GM21786 (cell line): ENCODE results near the gene MTHFD1L.
"Not testable (repeated sequence)": the region's sequence is repeated elsewhere in the genome, so short reads cannot be mapped to it uniquely, and the experiment has no call there.

Experiments used
- ATAC-seq: cut with Tn5 transposase; IDR thresholded peaks from one replicate; pipeline ENCODE4 v1.9.1; 2021; ENCODE audit not compliant: unreplicated experiment

MTHFD1L gene

GRCh38 chr6:151036211-151036721 is 170.8 kb downstream of the MTHFD1L start:
- not testable (repeated sequence) for ATAC-seq

GRCh38 chr6:151036869-151037680 is 171.6 kb downstream of the MTHFD1L start:
- ATAC-seq: no peak

DNA sequence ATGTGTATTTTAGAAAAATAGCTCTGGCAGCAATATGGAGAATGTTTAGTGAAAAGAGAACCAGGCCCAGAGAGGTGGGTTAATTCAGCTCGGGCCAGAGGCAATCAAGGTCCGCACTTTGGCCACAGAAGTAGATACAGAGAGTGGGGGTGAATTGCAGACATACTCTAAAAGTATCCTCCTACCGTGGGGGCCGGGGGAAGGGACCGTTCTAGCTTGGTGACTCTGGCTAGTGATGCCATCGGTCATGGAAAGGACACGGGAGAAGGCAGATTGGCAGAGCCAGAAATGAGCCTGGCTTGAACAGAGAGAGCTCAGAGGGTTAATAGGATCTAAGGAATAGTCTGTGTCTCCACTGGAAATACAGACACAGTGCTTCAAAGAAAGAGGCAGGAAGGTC is 173.1 kb downstream of the MTHFD1L start:
- ATAC-seq: no peak

DNA sequence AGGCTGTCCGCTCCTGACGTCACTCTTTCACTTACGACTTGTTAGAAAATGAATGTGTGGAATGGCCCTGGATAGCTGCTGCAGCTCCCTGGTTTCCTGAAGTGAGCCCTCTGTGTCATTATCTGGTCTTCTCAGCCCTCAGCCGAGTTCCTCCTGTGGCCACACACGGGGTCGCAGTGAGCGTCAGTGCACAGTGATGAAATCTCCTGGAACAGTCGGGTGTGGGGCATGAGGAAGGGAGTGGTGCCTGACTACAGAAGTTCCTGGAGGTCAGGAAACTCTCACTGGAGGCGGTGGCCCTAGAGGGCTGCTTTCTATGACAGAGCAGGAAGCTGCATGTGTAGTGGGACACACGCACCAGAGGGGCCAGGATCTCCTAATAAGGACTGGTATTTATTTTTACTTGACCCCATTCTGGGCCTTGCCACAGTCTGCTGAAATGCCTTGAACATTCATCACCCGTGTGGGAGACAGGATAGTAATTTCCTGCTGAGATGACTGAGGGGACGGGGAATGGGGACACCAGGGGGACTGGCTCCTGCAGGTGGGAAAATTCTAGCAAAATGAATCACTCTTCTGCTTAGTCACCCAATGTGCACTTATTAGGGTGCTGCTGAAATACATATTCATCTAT is 175.5 kb downstream of the MTHFD1L start:
- ATAC-seq: not testable (repeated sequence)

DNA sequence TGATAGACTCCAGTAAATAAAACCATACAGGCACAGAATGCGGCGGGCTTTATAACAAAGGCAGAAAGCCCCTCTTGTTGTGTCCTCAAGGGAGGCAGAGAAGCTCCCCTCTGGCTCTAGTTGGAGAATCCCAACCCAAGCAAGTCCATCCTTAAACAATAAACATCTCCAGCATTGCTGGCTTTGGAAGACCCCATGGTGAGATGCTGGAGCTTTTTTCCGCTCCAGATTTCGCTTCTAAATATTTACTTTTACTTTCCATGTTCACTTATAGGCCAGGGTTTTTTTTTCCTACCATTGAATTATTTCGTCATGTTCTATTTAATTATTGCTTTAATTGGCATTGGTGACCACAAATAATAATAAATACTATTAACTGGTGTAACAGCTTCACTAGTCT is 176.2 kb downstream of the MTHFD1L start:
- no peak for ATAC-seq

GRCh38 chr6:151042911-151043330 is 177.4 kb downstream of the MTHFD1L start:
- not testable (repeated sequence) for ATAC-seq

DNA sequence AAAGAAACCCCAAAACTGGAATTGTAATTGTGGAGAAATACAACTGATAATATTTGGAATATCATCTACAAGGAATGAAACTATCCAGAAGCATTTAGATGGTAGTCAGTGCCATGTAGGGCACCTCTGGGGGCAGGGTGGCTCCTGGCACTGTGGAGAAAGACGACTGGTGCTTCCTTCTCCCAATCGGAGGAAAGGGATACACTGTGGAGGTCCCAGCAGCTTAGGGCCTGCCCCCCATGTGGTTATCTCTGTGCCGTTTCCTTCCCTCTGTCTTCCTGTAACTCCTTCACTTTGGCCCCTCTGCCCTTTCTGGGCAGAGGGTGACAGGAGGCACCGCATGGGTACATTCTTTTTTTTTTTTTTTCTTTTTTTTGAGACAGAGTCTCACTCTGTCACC is 178.4 kb downstream of the MTHFD1L start:
- ATAC-seq: no peak

GRCh38 chr6:151044465-151045441 is 179.3 kb downstream of the MTHFD1L start:
- no peak for ATAC-seq

DNA sequence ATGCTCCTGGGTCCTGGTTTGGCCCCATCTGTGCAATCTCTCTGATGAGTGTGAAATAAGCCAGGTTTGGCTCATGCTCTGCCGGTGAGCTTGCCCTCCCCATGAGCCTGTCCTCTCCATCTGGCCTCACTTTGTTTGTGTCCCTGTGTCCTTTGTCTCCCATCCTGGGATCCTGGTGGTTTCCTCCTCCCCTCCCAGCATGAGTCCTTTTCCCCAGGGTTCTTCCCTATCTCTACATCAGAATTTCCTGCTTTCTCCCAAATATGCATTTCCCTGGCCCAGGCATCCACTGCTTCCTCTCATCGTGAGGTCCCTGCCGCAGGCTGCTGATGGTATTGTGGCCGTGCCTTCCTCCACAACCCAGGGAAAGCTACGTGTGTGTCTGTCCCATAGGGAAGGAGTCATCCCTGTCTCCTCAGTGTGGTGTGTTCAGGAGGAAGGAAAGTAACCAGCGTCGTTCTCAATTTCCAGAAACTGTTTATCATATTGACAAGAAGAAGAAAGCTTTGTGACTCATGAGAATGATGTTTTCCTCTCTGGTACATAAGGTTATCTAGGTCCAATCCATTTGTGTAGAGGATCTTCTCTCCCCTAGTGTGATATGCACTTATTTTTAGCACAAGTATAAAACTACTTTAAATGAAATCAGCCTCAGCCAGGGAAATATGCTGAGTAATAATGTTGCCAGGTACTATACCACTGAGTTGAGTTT is 180.2 kb downstream of the MTHFD1L start:
- ATAC-seq: not testable (repeated sequence)

DNA sequence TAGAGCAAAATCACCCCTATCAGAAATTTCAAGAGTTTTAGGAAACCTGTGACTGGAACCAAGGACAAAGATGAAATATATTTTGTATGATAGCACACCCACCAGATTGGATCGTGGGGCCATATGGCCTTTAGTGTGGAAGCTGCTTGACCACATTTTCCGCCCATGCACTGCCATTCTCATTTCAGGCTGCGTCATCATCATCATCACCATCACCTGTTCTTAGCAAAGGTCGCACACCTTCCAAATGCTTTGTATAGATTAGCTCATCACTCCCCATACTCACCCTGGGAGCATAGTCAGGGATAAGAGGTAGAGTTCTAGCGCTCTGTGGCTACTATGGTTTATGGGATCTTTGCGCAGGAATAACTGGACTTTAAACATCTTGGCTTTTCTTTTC is 185.7 kb downstream of the MTHFD1L start:
- no peak for ATAC-seq

DNA sequence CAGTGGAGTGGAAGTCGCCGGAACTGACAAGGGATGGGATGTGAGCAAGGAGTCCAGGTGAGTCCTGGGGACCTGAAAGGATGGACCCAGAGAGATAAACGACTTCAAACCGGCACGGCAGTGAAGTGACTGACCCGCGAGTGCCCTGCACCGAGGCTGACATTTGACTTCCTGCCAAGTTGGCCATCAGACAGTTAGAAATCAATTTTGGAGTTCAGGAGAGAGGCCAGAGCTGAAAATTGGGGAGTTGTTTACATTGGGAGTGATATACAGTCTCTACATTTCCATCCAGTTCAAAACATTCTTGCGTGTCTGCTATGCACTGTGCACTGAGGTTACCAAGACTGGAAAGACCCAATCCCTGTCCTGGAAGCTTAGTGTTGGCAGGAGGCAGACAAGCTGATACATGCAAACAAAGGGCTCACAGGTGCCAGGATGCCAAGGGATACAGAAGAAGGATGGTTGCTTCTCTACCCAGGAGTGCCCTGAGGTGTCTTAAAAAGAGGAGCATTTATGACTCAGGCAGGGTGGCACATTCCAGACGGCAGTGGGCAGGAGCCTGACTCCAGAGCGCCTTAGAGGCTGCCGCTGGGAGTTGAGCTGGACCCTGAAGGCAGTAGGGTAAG is 186.6 kb downstream of the MTHFD1L start:
- ATAC-seq: no peak

- ATAC-seq: no peak
These were observed 188.8 kb downstream of the MTHFD1L start for GRCh38 chr6:151054306-151054705.

GRCh38 chr6:151056230-151056907 is 190.9 kb downstream of the MTHFD1L start:
- no peak for ATAC-seq

DNA sequence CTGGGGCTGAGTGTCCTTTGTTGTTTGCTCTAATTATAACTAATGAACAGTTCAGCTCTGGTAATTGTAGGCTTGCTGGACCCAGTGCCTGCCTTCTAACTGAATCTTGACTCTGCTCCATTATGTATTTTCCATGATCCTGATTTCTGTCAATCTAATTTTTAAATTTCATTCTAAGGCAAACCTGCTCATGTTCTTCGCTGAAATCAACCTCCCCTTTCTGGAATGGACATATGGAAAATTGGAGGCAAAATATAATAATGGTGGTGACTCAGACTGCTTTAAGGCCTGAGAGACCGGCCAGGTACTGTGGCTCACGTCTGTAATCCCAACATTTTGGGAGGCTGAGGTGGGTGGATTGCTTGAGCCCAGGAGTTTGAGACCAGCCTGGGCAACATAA is 191.6 kb downstream of the MTHFD1L start:
- ATAC-seq: no peak

DNA sequence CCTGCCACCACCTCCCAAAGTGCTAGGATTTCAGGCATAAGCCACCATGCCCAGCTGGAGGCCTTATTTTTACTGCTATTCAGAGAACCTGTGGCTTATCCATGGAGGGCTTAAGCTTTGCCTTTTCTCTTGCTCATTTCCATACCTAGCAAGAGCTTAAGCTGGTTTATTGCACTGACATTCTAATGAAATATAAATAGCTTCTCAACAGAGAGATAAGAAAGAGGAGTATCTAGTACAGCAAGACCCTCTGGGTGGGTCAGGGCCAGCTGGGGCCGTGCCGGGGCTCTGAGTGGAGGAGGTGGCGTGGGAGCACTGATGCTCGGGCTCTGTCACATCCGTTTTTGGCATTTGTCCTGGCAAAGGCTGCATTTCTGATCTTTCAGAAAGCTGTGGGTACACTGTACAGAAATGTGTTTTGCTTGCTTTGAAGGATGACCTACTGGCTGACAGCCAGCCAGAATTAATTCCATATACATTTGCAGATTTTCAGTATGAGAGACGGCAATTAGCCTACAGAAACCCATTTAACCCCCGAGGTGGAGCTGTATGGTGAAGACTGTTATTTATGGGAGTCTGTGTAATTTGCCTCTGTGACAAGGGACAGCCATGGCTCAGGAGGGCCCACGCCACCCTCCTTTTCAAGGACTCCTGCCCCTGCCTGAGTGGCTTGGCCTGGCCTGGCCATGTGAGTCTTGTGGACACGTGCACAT is 192.7 kb downstream of the MTHFD1L start:
- no peak for ATAC-seq

DNA sequence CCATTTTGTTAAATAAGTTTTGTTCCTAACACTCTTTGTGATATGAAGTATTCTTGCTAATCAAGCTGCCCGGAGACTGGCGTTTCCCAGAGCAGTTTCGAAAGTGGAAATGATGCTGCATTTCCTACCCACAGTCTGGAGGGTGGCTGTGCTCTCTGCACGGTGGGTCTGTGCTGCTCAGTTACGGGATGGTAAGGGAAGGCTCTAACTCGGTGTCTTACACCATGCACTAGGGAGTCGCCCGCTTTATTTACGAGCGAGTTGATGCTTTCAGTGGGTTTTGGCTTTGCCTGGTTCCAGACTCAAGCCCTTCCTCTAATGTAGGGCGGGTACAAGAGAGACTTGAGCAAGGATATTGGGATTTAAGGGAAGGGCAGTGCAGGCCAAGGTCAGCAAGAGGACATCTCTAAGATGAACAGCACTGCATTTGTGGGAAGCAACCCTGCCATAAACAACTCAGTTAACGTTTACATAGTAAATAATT is 194.2 kb downstream of the MTHFD1L start:
- ATAC-seq: no peak

DNA sequence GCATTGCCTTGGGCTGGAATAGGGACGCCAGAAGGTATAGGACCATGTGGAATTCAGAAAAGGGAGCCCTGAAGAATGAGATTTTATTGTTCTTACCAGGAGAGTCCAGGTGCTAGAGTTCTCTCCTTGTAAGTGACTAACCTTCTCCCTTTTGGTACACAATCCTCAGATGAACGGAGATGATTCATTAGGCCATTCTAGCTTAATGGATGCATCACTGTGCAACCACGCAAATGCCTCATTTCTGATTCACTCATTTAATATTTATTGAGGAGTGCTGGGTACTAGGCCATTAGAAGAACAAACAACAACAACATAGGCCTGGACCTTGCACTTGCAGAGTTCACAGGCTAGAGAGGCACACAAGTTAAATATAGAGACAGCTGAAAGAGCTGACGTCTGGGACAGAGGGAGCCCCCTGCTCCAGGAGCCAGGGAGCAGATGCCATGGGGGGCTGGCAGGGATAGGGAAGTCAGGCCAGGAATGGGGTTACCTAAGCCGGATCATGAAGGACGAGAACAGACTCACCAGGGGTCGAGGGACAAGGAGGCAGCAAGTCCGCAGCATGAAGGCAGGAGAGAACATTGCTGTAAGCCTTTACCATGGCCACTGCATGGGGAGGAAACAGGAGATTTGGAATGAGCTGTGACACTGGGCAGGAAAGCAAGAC is 194.7 kb downstream of the MTHFD1L start:
- no peak for ATAC-seq
